Measurements from ENCODE around the gene ZNF441.
"Not testable (repeated sequence)": the region's sequence is repeated elsewhere in the genome, so short reads cannot be mapped to it uniquely, and the experiment has no call there.

The ZNF441 gene

DNA sequence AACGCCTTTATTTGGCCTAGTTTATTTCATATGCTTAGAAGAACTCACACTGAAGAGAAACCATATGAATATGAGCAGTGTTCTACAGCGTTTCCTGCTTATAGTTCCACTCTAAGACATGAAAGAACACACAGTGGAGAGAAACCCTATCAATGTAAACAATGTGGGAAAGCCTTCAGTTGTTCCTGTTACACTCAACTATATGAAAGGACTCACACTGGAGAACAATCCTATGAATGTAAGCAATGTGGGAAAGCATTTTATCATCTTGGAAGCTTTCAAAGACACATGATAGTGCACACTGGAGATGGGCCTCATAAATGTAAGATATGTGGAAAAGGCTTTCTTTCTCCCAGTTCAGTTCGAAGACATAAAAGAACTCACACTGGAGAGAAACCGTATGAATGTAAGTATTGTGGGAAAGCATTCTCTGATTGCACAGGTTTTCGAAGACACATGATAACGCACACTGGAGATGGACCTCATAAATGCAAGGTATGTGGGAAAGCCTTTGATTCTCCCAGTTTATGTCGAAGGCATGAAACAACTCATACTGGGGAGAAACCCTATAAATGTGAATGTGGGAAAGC, 13.7 kb downstream of the ZNF441 start:
- DNase-seq (ENCODE audit: low read depth) = no peak

DNA sequence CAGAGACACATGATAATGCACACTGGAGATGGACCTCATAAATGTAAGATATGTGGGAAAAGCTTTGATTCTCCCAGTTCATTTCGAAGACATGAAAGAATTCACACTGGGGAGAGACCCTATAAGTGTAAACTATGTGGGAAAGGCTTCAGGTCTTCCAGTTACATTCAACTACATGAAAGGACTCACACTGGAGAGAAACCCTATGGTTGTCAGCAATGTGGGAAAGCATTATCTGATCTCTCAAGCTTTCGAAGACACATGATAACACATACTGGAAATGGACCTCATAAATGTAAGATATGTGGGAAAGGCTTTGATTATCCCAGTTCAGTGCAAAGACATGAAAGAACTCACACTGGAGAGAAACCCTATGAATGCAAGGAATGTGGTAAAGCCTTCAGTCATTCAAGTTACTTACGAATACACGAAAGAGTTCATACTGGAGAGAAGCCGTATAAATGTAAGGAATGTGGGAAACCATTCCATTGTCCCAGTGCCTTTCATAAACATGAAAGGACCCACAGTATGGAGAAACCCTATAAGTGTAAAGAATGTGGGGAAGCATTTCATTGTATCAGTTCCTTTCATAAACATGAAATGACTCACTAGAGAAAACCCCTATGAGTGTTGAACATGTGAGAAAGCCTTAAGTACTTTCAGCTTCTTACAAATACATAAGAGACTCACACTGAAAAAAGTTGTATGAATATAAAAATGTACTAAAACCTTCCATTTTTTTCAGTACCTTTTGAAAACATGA, 14.7 kb downstream of the ZNF441 start:
- no peak for DNase-seq (ENCODE audit: low read depth)

DNA sequence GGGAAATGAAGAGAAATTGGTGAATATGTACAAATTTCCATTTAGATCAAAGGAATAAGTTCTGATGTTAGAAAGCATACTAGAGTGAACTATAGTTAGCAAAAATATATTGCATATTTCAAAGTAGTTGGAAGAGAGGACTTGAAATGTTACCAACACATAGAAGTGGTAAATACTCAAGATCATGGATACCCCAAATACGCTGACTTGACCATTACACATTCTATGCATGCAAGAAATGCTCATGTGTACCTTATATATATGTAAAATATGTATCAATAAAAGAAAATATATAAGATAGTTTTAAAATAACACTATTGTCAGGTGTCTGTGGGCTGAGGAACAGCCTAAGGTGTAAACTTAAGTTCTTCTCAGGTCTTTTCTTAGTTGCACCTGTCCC, 17.0 kb downstream of the ZNF441 start:
- no peak for DNase-seq (ENCODE audit: low read depth)

DNA sequence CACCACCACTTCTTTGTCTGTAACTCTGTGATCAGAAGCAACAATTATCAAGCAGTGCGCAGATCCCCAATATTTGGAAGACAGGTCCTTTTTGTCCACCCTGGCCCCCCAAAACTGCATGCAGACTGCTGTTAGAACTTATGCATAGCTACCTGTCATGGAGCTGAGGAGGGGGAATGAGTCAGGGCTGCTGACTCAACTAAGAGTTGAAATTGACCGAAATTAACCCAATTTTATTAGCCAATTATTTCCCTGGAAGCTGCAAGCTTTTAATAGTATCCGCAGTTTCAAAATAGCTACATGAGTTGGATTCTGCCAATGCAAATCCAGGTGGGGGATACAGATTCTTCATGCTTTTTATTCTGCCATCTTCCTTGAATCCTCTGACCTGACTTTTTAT, 17.6 kb downstream of the ZNF441 start:
- no peak for DNase-seq (ENCODE audit: low read depth)

DNA sequence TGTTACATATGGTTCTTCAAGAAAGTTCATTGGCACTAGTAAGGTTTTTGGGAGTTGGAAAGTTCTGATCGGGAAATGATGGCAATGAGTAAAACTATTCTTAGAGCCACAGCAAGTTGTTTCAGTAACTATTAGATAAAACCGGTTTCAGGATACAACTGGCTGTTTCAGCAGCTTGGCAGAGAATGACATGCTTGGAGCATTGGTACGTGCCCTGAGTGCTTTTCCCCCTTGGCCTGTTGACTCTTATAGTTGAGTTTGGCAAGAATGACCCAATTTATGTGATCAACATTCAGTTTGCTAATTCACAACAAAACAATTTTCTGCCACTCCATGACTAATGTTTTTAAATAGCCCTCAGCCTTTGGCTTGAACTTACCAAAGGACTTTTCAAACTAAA, 20.7 kb downstream of the ZNF441 start:
- DNase-seq (ENCODE audit: low read depth) = no peak

DNA sequence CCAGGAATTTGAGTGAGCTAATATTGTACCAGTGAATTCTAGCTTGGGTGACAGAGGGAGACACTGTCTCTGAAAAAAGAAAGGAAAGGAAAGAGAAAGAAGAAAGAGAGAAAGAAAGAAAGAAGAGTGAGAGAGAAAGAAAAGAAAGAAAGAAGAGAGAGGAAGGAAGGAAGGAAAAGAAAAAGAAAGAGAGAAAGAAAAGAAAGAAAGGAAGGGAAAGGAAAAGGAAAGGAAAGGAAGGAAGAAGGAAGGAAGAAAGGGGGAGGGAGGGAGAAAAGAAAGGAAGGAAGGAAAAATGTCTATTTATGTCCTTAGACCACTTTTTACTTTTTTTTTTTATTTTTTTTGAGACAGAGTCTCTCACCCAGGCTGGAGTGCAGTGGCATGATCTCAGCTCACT, 26.1 kb downstream of the ZNF441 start:
- no peak for DNase-seq (ENCODE audit: low read depth)

DNA sequence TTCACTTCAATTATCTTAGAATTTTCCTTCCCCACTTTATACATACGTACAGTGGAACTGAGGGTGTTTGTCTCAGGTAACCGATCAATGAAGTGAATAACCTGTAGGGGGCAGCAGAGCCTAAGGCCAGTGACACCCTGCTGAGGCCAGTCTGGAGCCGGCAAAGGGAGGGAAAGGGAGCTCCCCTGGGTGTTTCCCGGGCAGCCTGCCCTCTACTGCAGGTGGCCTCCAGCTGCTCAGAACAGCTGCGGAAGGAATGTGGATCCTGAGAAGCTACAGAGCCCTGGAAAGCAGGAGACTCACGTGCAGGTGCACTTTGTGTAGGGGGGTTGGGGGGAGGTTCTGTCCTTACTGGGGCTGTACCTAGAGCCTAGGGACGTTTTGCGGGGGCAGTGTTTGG, 30.7 kb downstream of the ZNF441 start:
- peak; percentile 62 for DNase-seq (ENCODE audit: low read depth)

DNA sequence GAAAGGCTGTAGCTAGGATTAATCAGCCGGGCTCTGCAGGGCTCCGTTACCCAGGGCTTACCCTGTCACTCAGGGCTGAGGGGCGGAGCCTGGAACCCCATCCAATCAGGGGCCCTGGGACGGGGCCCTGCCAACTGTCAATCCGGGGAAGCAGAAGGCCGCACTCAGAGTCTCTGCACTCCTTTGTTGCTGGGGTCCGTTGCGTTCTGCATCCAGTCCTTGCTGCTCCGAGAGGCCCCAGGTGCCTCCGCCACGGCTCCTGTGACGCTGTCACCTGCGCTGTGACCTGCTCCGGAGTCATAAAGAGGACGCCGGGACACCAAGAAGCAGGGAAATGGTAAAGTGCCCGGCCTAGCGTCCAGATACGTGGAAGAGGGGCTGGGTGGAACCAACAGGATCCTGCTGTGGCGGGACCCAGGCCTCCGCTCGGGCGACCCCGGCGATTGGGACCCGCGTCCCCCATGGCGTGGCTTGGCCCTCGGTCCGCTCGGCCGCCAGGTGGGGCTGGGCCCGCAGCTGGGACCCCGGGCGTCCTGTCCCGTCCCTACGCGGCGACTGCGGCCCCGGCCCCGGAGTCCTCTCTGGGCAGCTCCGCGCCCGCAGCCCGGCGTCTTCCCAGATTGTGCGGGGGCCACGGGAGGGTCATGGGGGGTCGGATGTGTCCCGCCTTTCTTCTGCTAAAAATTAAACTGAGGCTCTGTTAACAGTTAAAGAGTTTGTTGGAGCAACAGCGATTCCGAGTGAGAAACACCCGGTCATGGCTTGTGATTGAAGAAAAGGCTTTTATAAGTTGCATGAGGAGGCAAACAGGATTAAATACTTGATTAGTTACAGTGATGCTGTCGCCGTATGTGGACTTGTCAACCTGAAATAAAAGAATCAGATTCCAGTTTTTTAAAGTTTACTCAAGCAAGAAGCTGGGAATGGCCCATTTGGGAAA, 31.9 kb downstream of the ZNF441 start, which contains the start of gene ZNF491:
Gene ZNF491 (plus strand): TSS at position 133 of the 940 bp plus-strand sequence. CDS start 7,431 bp downstream, outside the sequence.
- peak; percentile 75 for DNase-seq (ENCODE audit: low read depth)

DNA sequence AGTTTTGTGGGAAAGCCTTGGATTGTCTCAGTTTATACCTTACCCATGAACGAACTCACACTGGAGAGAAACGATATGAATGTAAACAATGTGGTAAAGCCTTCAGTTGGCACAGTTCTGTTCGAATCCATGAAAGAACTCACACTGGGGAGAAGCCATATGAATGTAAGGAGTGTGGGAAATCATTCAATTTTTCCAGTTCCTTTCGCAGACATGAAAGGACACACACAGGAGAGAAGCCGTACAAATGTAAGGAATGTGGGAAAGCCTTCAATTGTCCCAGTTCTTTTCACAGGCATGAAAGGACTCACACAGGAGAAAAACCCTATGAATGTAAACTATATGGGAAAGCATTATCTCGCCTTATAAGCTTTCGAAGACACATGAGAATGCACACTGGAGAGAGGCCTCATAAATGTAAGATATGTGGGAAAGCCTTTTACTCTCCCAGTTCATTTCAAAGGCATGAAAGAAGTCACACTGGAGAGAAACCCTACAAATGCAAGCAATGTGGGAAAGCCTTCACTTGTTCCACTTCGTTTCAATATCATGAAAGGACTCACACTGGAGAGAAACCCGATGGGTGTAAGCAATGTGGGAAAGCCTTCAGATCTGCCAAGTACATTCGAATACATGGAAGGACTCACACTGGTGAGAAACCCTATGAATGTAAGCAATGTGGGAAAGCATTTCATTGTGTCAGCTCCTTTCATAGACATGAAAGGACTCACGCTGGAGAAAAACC, 39.7 kb downstream of the ZNF441 start:
- DNase-seq (ENCODE audit: low read depth) = no peak

DNA sequence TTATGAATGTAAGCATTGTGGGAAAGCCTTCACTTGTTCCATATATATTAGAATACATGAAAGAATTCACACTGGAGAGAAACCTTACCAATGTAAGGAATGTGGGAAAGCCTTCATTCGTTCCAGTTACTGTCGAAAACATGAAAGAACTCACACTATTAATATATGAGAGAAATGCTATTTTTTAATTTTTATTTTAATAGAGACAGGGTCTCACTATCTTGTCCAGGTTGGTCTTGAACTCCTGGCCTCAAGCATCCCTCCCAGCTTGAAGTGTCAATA, 40.2 kb downstream of the ZNF441 start:
- DNase-seq (ENCODE audit: low read depth) = no peak

DNA sequence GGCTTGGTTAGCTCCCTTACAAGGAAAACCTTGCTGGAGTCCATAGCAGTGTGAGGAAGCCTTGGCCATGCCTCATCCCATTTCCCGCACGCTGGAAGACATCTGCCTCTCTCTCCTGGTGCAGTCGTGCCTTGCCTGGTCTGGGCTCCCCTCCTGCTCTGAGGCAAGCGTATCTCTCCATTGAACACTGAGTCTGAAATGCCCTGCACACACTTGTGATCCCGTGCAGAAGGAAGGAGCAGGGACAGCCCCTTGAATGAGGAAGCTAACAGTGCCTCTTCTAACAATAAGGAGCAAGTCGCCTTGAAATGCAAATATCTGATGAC, 46.9 kb downstream of the ZNF441 start:
- no peak for DNase-seq (ENCODE audit: low read depth)

DNA sequence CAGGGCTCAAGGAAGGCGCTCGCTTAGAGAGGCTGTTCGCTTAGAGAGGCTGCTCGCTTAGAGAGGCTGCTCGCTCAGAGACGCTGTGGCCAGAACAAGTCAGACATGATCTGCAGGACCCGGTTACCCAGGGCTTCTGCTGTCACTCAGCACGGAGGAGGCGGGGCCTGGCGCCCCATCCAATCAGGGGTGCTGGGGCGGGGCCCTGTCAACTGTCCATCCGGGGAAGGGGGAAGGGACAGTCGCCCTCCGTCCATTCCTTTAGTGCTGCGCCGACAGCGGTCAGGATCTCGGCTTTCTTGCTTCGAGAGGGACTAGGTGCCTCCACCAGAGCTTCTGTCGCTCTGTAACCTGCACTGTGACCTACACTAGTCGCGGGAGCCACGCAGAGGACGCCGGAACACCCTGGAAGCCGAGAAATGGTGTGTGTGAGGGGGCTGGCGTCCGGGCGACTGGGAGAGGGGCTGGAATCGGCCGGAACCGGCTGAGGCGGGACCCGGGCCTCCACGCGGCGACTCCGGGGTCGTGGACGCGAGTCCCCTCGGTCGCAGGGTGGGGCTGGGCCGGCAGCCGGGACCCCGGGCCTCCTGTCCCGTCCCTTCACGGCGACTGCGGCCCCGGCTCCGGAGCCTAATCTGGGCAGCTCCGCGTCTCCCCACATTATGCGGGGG, 47.4 kb downstream of the ZNF441 start, which contains the start of gene ZNF440:
Gene ZNF440 (plus strand): TSS at position 245 of the 671 bp plus-strand sequence. CDS start 175 bp downstream, at position 420.
- DNase-seq (ENCODE audit: low read depth) = peak; percentile 70

DNA sequence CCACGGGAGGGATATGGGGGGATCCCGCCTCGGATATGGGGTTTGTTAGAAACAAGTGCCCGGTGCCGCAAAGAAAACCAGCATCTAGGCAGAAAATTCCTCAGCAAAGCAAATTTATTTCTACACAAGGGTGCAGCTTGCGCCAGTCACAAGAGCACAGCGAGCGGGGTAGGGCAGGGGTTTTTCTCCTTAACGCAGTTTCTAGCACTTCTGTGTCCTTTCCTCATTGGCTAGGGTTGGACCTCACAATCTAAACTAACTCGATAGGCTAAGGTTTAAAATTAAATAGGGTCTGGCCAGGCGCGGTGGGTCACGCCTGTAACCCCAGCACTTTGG, 47.9 kb downstream of the ZNF441 start:
- no peak for DNase-seq (ENCODE audit: low read depth)

DNA sequence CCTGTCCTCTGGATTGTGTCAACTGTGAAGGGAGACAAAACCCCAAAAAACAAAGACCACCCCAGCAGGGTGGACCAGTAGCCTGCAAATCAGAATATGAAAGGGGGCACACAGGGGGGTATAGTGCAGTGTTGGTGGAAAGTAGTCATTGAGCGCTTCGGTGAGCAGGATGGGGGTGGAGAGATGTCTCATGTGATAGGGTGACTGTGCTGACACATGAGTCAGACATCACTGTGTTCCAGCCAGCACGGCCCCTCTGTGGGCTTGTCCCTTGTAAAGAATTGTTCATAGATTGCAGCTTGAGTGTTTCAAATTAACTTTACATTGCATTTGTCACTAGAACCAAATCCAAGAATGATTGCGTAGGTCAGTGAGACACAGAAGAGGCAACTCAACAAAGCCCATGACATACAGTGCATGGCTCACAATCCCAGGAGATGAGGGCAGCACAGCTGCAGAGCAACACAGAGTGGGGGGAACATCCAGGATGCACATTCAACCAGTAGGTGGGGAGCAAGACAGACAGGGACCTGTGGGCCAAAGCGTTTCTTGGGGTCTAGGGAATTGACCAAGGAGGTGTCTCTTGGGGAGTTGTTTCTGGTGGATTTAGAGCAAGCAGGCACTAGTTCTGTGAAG, 54.8 kb downstream of the ZNF441 start:
- no peak for DNase-seq (ENCODE audit: low read depth)

DNA sequence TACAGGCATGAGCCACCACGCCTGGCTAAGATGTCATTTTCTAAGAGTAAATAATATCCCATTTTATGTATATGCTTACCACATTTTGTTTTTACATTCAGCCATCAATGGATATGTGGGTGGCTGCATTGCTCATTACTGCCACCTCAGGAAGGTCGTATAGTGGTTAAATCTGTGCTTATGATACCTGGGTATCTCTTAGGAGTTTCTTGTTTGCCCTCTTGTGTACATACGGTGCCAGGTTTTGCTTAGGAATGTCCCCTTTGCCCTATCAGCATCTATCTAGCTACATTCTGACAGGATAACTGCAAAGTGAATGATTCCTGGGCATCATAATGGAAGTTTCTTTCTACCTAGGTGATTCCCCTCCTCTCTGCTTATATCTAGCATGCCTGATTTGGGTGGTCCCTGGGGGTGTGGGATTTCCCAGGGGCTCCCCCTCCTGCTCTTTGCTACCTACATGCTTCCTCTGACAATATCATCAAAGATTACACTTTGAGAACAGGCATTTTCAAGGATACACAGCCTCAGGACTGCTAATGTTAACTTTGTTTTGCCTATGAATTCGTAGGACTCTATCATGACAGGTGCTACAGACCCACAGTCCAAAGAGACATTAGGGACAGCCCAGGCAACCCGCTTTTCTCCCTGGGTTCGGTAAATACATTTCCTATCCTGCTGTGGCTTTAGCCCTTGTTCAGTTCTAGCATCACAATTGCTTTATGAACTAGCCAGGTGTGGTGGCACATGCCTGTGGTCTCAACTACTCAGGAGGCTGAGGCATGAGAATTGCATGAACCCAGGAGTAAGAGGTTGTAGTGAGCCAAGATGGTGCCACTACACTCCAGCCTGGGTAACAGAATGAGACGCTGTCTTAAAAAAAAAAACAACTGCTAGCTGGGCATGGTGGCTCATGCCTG, 62.4 kb downstream of the ZNF441 start:
- not testable (repeated sequence) for DNase-seq (ENCODE audit: low read depth)

DNA sequence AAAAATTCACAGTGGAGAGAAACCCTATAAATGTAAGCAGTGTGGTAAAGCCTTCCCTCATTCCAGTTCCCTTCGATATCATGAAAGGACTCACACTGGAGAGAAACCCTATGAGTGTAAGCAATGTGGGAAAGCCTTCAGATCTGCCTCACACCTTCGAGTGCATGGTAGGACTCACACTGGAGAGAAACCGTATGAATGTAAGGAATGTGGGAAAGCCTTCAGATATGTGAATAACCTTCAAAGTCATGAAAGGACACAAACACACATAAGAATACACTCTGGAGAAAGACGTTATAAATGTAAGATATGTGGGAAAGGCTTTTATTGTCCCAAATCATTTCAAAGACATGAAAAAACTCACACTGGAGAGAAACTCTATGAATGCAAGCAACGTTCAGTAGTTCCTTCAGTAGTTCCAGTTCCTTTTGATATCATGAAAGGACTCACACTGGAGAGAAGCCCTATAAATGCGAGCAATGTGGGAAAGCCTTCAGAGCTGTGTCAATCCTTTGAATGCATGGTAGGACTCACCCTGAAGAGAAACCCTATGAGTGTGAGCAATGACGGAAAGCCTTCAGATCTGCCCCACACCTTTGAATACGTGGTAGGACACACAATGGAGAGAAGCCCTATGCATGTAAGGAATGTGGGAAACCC, 65.6 kb downstream of the ZNF441 start:
- DNase-seq (ENCODE audit: low read depth) = no peak

DNA sequence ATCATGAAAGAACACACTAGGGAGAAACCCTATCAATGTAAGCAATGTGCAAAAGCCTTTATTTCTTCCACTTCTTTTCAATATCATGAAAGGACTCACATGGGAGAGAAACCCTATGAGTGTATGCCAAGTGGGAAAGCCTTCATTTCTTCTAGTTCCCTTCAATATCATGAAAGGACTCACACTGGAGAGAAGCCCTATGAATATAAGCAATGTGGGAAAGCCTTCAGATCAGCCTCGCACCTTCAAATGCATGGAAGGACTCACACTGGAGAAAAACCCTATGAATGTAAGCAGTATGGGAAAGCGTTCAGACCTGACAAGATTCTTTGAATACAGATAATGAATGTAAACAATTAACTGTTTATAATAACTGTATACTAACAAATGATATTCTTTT, 66.7 kb downstream of the ZNF441 start:
- DNase-seq (ENCODE audit: low read depth) = no peak

All from stimulated activated CD8-positive, alpha-beta memory T cell treated with anti-CD3 and anti-CD28 coated beads, Interleukin-12 subunit alpha, Interleukin-12 subunit beta, amount 100 ng/mL, for 1 hour (primary cell).